HCT116 (cell line): ENCODE results near the gene AGPS. TPM values are rescaled to one million over a fixed set of nuclear protein-coding genes. Genes with fewer than 3 reads are reported as not detected.

Source experiments
- ATAC-seq: fragments of 200-7000 bp; cut with Tn5 transposase; 2 replicates; pipeline ENCODE4 v1.9.1; 2020; ENCODE audit warnings: mild to moderate bottlenecking, moderate library complexity
- BruUV-seq: library from RNA; stranded (reverse); fragments of 400-500 nt; replicated peaks from 2 replicates; lab custom pipeline; 2021; lab: Mats Ljungman, UMichigan
- CTCF ChIA-PET: fragments of 300-600 bp; sonication (Branson Sonifier 250); formaldehyde crosslinking; loops from one replicate; lab custom pipeline; 2021; ENCODE audit warnings: antibody characterized with exemption; lab: Charles Lee
- POLR2A ChIA-PET: fragments of 300-600, 350-600 bp; sonication (Branson Sonifier 250); formaldehyde crosslinking; loops from one replicate; lab custom pipeline; 2021; ENCODE audit warnings: antibody characterized with exemption; lab: Charles Lee
- RAD21 ChIA-PET, 2 experiments: fragments of 300-600 bp; sonication (Branson Sonifier 250); formaldehyde crosslinking; loops; one replicate each; lab custom pipeline; 2023; ENCODE audit warnings: low total read pairs in 2 of 2; ENCODE audit not compliant: uncharacterized antibody in 2 of 2, unreplicated experiment in 2 of 2, low non-redundant PET in 1 of 2; lab: Charles Lee
- DNase-seq: peaks from one replicate; pipeline ENCODE4 v3.0.0-alpha.2; 2010; ENCODE audit warnings: low read depth, low spot score
- H2AFZ ChIP-seq: fragments of 200-600 bp; shearing (Covaris generic), sonication (generic); 2 replicates; pipeline ENCODE4 v1.6.1; 2017; ENCODE audit warnings: low read depth, mixed run types, mixed read lengths, antibody characterized with exemption, low read length; ENCODE audit not compliant: poor library complexity, severe bottlenecking
- H3K27ac ChIP-seq: 2 replicates; pipeline ENCODE4 v1.5.1; 2012; ENCODE audit warnings: low read depth, low read length
- H3K27me3 ChIP-seq: fragments of 200-600 bp; sonication (generic); 2 replicates; pipeline ENCODE4 v1.6.1; 2016; ENCODE audit warnings: mixed run types, low read length, mixed read lengths; ENCODE audit not compliant: insufficient read depth
- H3K36me3 ChIP-seq, 2 experiments: fragments of 200-500 bp in 1 of 2; fragments of 200-600 bp in 1 of 2; sonication (Bioruptor generic) in 1 of 2; sonication (generic) in 1 of 2; 2 replicates each; pipeline versions ENCODE4 v1.5.1 to v1.6.1; 2014 to 2016; ENCODE audit warnings: low read length in 2 of 2, inconsistent platforms in 1 of 2, mixed read lengths in 1 of 2, mixed run types in 1 of 2; ENCODE audit not compliant: insufficient read depth in 2 of 2, control insufficient read depth in 1 of 2
- H3K4me1 ChIP-seq, 2 experiments: fragments of 200-600 bp in 1 of 2; sonication (generic) in 1 of 2; 2 replicates each; pipeline versions ENCODE4 v1.5.1 to v1.6.1; 2012 to 2017; ENCODE audit warnings: low read length in 2 of 2, inconsistent platforms in 1 of 2, mild to moderate bottlenecking in 1 of 2, mixed read lengths in 1 of 2, mixed run types in 1 of 2, moderate library complexity in 1 of 2; ENCODE audit not compliant: insufficient read depth in 2 of 2, control insufficient read depth in 1 of 2
- H3K4me2 ChIP-seq: fragments of 200-600 bp; sonication (generic); 2 replicates; pipeline ENCODE4 v1.6.1; 2017; ENCODE audit warnings: mixed run types, low read length, mixed read lengths
- H3K4me3 ChIP-seq, 2 experiments: fragments of 200-600 bp in 1 of 2; sonication (generic) in 1 of 2; replicated peaks in 1 of 2; 2 replicates each; pipeline ENCODE4 v1.5.1; 2011 to 2016; ENCODE audit warnings: low read length in 2 of 2, control low read depth in 1 of 2, low read depth in 1 of 2, mild to moderate bottlenecking in 1 of 2, mixed read lengths in 1 of 2, mixed run types in 1 of 2
- H3K79me2 ChIP-seq: fragments of 200-600 bp; sonication (generic); 2 replicates; pipeline ENCODE4 v1.6.1; 2017; ENCODE audit warnings: mild to moderate bottlenecking, mixed run types, low read length, moderate library complexity, mixed read lengths; ENCODE audit not compliant: insufficient read depth
- H3K9ac ChIP-seq: fragments of 200-600 bp; sonication (generic); 2 replicates; pipeline ENCODE4 v1.6.1; 2016; ENCODE audit warnings: low read length, mixed read lengths
- H3K9me2 ChIP-seq: fragments of 200-600 bp; sonication (generic), shearing (Covaris generic); 2 replicates; pipeline ENCODE4 v1.6.1; 2017; ENCODE audit warnings: mixed run types, mild to moderate bottlenecking, moderate library complexity; ENCODE audit not compliant: insufficient read depth
- H3K9me3 ChIP-seq, 2 experiments: fragments of 200-500 bp in 1 of 2; fragments of 200-600 bp in 1 of 2; sonication (Bioruptor generic) in 1 of 2; sonication (generic) in 1 of 2; 2 replicates each; pipeline ENCODE4 v1.6.1; 2014 to 2017; ENCODE audit warnings: low read length in 2 of 2, mixed read lengths in 2 of 2, inconsistent platforms in 1 of 2, low read depth in 1 of 2, mild to moderate bottlenecking in 1 of 2, mixed run types in 1 of 2, moderate library complexity in 1 of 2; ENCODE audit not compliant: control insufficient read depth in 1 of 2, insufficient read depth in 1 of 2
- H4K20me1 ChIP-seq: fragments of 200-600 bp; sonication (generic), shearing (Covaris generic); 2 replicates; pipeline ENCODE4 v1.6.1; 2017; ENCODE audit warnings: mixed run types, mild to moderate bottlenecking, moderate library complexity; ENCODE audit not compliant: insufficient read depth
- CBX3 ChIP-seq: IDR thresholded peaks from 2 replicates; pipeline ENCODE4 v1.6.1; 2012; ENCODE audit warnings: low read depth
- CEBPB ChIP-seq: IDR thresholded peaks from 2 replicates; pipeline ENCODE4 v1.6.1; 2012; ENCODE audit warnings: low read depth
- CTCF ChIP-seq, 3 experiments: fragments of 200-600 bp in 1 of 3; sonication (generic) in 1 of 3; IDR thresholded peaks in 2 of 3; conservative IDR thresholded peaks in 1 of 3; 2 replicates each; pipeline ENCODE4 v1.5.1; 2012 to 2017; ENCODE audit warnings: low read depth in 2 of 3, low read length in 2 of 3, antibody characterized with exemption in 1 of 3, borderline replicate concordance in 1 of 3, control low read depth in 1 of 3, mild to moderate bottlenecking in 1 of 3, mixed read lengths in 1 of 3, mixed run types in 1 of 3, moderate library complexity in 1 of 3; ENCODE audit not compliant: insufficient read depth in 1 of 3
- ELF1 ChIP-seq: IDR thresholded peaks from 2 replicates; pipeline ENCODE4 v1.6.1; 2012; ENCODE audit warnings: low read depth, borderline replicate concordance
- EZH2 ChIP-seq: fragments of 200-600 bp; sonication (generic); IDR thresholded peaks from 2 replicates; pipeline ENCODE4 v1.6.1; 2017; ENCODE audit warnings: antibody characterized with exemption, mixed run types
- EZH2phosphoT487 ChIP-seq: fragments of 200-600 bp; IDR thresholded peaks from 2 replicates; pipeline ENCODE4 v1.6.1; 2018; ENCODE audit warnings: antibody characterized with exemption, borderline replicate concordance
- FOSL1 ChIP-seq: IDR thresholded peaks from 2 replicates; pipeline ENCODE4 v1.6.1; 2012; ENCODE audit warnings: low read depth
- JUND ChIP-seq: IDR thresholded peaks from 2 replicates; pipeline ENCODE4 v1.6.1; 2012
- POLR2AphosphoS5 ChIP-seq: IDR thresholded peaks from 2 replicates; pipeline ENCODE4 v1.6.1; 2011; ENCODE audit warnings: mild to moderate bottlenecking, low read depth, low read length, moderate library complexity
- SIN3A ChIP-seq: IDR thresholded peaks from 2 replicates; pipeline ENCODE4 v1.6.1; 2012; ENCODE audit warnings: low read depth
- SRF ChIP-seq: IDR thresholded peaks from 2 replicates; pipeline ENCODE4 v1.6.1; 2012; ENCODE audit warnings: low read depth
- TCF7L2 ChIP-seq: IDR thresholded peaks from 2 replicates; pipeline ENCODE4 v1.7.0; 2011; ENCODE audit warnings: borderline replicate concordance, inconsistent platforms; ENCODE audit not compliant: insufficient read depth, insufficient read length; ENCODE audit errors: extremely low read depth
- YY1 ChIP-seq: IDR thresholded peaks from 2 replicates; pipeline ENCODE4 v1.6.1; 2011; ENCODE audit warnings: low read length, low read depth, moderate library complexity, mild to moderate bottlenecking; ENCODE audit not compliant: insufficient replicate concordance; ENCODE audit errors: extremely low read depth
- ZBTB33 ChIP-seq: IDR thresholded peaks from 2 replicates; pipeline ENCODE4 v1.6.1; 2011; ENCODE audit warnings: mild to moderate bottlenecking, low read length, moderate library complexity; ENCODE audit not compliant: insufficient replicate concordance; ENCODE audit errors: extremely low read depth
- ZFX ChIP-seq: fragments of 450-650 bp; IDR thresholded peaks from 2 replicates; pipeline ENCODE4 v1.6.1; 2017
- ZNF274 ChIP-seq: fragments of 200-500 bp; sonication (Bioruptor generic); IDR thresholded peaks from 2 replicates; pipeline ENCODE4 v1.6.1; 2014; ENCODE audit warnings: mild to moderate bottlenecking, low read depth, low read length, inconsistent platforms
- intact Hi-C: fragments of 100-400 bp; cut with micrococcal nuclease; formaldehyde crosslinking; loops from 2 replicates; pipeline ENCODE4 v1.10.0; 2022
- total RNA-seq: library from RNA; stranded (reverse); gene quantifications from one replicate; pipeline ENCODE4 v1.2.1, GENCODE V29; 2021; ENCODE audit not compliant: unreplicated experiment

AGPS gene
- total RNA-seq, 1 experiment from 2014 or later = 66.6 TPM

- POLR2A ChIA-PET = no interaction called here
- Histone ChIP-seq H3K9me3 (no peaks in the 10 kb centered on the region), H4K20me1 (no peaks in the 10 kb centered on the region), H3K79me2 (no peaks in the 10 kb centered on the region), H3K27me3 (no peaks in the 10 kb centered on the region), H3K9ac (no peak overlapping the region), H3K27ac (no peak overlapping the region), H3K4me1 (peaks cover 0 to 5% of the 10 kb centered on the region in 2 experiments; a peak in 1 of 4 replicates), H2AFZ (no peak overlapping the region), H3K4me3 (no peak overlapping the region), H3K9me2 (no peaks in the 10 kb centered on the region; the same call in 1 of the 2 replicates), H3K4me2 (no peak overlapping the region), H3K36me3 (no peaks in the 10 kb centered on the region)
- TF ChIP-seq TCF7L2 (no peak), POLR2AphosphoS5 (no peak), SRF (no peak), CTCF (IDR thresholded peaks at IDR 0.05 in 2 of 3, conservative IDR thresholded peaks at IDR 0.05 in 1 of 3; ENCODE audit: borderline replicate concordance in 1 of 3, insufficient read depth in 1 of 3, low read depth in 2 of 3, low read length in 2 of 3) (no peak), EZH2phosphoT487 (no peak), FOSL1 (no peak), ZNF274 (no peak), SIN3A (no peak), CBX3 (no peak), ZBTB33 (no peak), ELF1 (no peak), EZH2 (no peak), CEBPB (no peak), JUND (no peak), ZFX (no peak), YY1 (no peak)
- CTCF ChIA-PET = interaction anchor here (2.5 kb wide), 1 partner anchor 12 kb away, joined by 7 read pairs; no protein-coding TSS in a partner anchor
- RAD21 ChIA-PET = no interaction called here
- intact Hi-C loops = no loop called here
- DNase-seq (no peak), ATAC-seq (no peak)
- no TSS peak for BruUV-seq
Measured at GRCh38 chr2:177592945-177593344, 200.4 kb downstream of the AGPS start.
